ENCODE measurements around the gene USP22.
"Not testable (repeated sequence)": the region's sequence is repeated elsewhere in the genome, so short reads cannot be mapped to it uniquely, and the experiment has no call there.

USP22 gene

GRCh38 chr17:21076242-21076641 lies 33.4 kb upstream of the USP22 start:
- Histone ChIP-seq H3K9ac (ENCODE audit: low read depth, low read length) (peak overlapping the region; percentile 46), H3K36me3 (ENCODE audit: insufficient read depth, low read length) (no peaks in the 10 kb centered on the region), H3K9me3 (replicated peaks; ENCODE audit: low read length) (no peaks in the 10 kb centered on the region), H3K4me2 (ENCODE audit: low read length) (peak overlapping the region; percentile 71), H3K4me3 (ENCODE audit: low read length) (peak overlapping the region; percentile 60), H3K27me3 (ENCODE audit: control insufficient read depth, insufficient read depth, low read length) (no peaks in the 10 kb centered on the region), H3K4me1 (ENCODE audit: control insufficient read depth, insufficient read depth, low read length) (peaks cover 20% of the 10 kb centered on the region)

GRCh38 chr17:21075739-21076085 lies 32.9 kb upstream of the USP22 start:
- Histone ChIP-seq H3K36me3 (ENCODE audit: insufficient read depth, low read length) (no peaks in the 10 kb centered on the region), H3K4me1 (ENCODE audit: control insufficient read depth, insufficient read depth, low read length) (peaks cover 20% of the 10 kb centered on the region), H3K4me2 (ENCODE audit: low read length) (peak overlapping the region; percentile 71), H3K4me3 (ENCODE audit: low read length) (peak overlapping the region; percentile 60), H3K9me3 (replicated peaks; ENCODE audit: low read length) (no peaks in the 10 kb centered on the region), H3K9ac (ENCODE audit: low read depth, low read length) (peak overlapping the region; percentile 46), H3K27me3 (ENCODE audit: control insufficient read depth, insufficient read depth, low read length) (no peaks in the 10 kb centered on the region)

- H3K9me3 ChIP-seq (replicated peaks; ENCODE audit: low read length): no peaks in the 10 kb centered on the region
- H3K4me2 ChIP-seq (ENCODE audit: low read length): no peak overlapping the region
- H3K9ac ChIP-seq (ENCODE audit: low read depth, low read length): no peak overlapping the region
- H3K27me3 ChIP-seq (ENCODE audit: control insufficient read depth, insufficient read depth, low read length): no peaks in the 10 kb centered on the region
- peaks cover 19% of the 10 kb centered on the region for H3K4me1 ChIP-seq (ENCODE audit: control insufficient read depth, insufficient read depth, low read length)
- no peak overlapping the region for H3K4me3 ChIP-seq (ENCODE audit: low read length)
- H3K36me3 ChIP-seq (ENCODE audit: insufficient read depth, low read length): no peaks in the 10 kb centered on the region
Observed at GRCh38 chr17:21072745-21073197, 30.0 kb upstream of the USP22 start.

GRCh38 chr17:21066394-21066793 lies 23.6 kb upstream of the USP22 start:
- no peak overlapping the region for H3K4me2 ChIP-seq (ENCODE audit: low read length)
- H3K36me3 ChIP-seq (ENCODE audit: insufficient read depth, low read length): no peaks in the 10 kb centered on the region
- H3K9me3 ChIP-seq (replicated peaks; ENCODE audit: low read length): no peaks in the 10 kb centered on the region
- no peak overlapping the region for H3K4me3 ChIP-seq (ENCODE audit: low read length)
- peaks cover 6% of the 10 kb centered on the region for H3K4me1 ChIP-seq (ENCODE audit: control insufficient read depth, insufficient read depth, low read length)
- no peak overlapping the region for H3K9ac ChIP-seq (ENCODE audit: low read depth, low read length)
- no peaks in the 10 kb centered on the region for H3K27me3 ChIP-seq (ENCODE audit: control insufficient read depth, insufficient read depth, low read length)

- Histone ChIP-seq H3K4me3 (ENCODE audit: low read length) (no peak overlapping the region), H3K4me1 (ENCODE audit: control insufficient read depth, insufficient read depth, low read length) (peaks cover 6% of the 10 kb centered on the region), H3K4me2 (ENCODE audit: low read length) (no peak overlapping the region), H3K9me3 (replicated peaks; ENCODE audit: low read length) (no peaks in the 10 kb centered on the region), H3K9ac (ENCODE audit: low read depth, low read length) (no peak overlapping the region), H3K27me3 (ENCODE audit: control insufficient read depth, insufficient read depth, low read length) (no peaks in the 10 kb centered on the region), H3K36me3 (ENCODE audit: insufficient read depth, low read length) (no peaks in the 10 kb centered on the region)
Observed at GRCh38 chr17:21061971-21062526, 19.2 kb upstream of the USP22 start.

- Histone ChIP-seq H3K4me2 (ENCODE audit: low read length) (no peak overlapping the region), H3K4me1 (ENCODE audit: control insufficient read depth, insufficient read depth, low read length) (peaks cover 2% of the 10 kb centered on the region), H3K4me3 (ENCODE audit: low read length) (no peak overlapping the region), H3K27me3 (ENCODE audit: control insufficient read depth, insufficient read depth, low read length) (no peaks in the 10 kb centered on the region), H3K9ac (ENCODE audit: low read depth, low read length) (no peak overlapping the region), H3K36me3 (ENCODE audit: insufficient read depth, low read length) (no peaks in the 10 kb centered on the region), H3K9me3 (replicated peaks; ENCODE audit: low read length) (no peaks in the 10 kb centered on the region)
Observed at GRCh38 chr17:21061158-21061835, 18.5 kb upstream of the USP22 start.

GRCh38 chr17:21059761-21060160 lies 16.9 kb upstream of the USP22 start:
- Histone ChIP-seq H3K4me1 (ENCODE audit: control insufficient read depth, insufficient read depth, low read length) (no peaks in the 10 kb centered on the region), H3K9me3 (replicated peaks; ENCODE audit: low read length) (no peaks in the 10 kb centered on the region), H3K27me3 (ENCODE audit: control insufficient read depth, insufficient read depth, low read length) (peaks cover under 1% of the 10 kb centered on the region), H3K9ac (ENCODE audit: low read depth, low read length) (no peak overlapping the region), H3K4me3 (ENCODE audit: low read length) (no peak overlapping the region), H3K36me3 (ENCODE audit: insufficient read depth, low read length) (no peaks in the 10 kb centered on the region), H3K4me2 (ENCODE audit: low read length) (no peak overlapping the region)

- H3K27me3 ChIP-seq (ENCODE audit: control insufficient read depth, insufficient read depth, low read length): peaks cover 5% of the 10 kb centered on the region
- no peak overlapping the region for H3K4me3 ChIP-seq (ENCODE audit: low read length)
- no peak overlapping the region for H3K4me2 ChIP-seq (ENCODE audit: low read length)
- no peak overlapping the region for H3K9ac ChIP-seq (ENCODE audit: low read depth, low read length)
- no peaks in the 10 kb centered on the region for H3K36me3 ChIP-seq (ENCODE audit: insufficient read depth, low read length)
- no peaks in the 10 kb centered on the region for H3K4me1 ChIP-seq (ENCODE audit: control insufficient read depth, insufficient read depth, low read length)
- no peaks in the 10 kb centered on the region for H3K9me3 ChIP-seq (replicated peaks; ENCODE audit: low read length)
Observed at GRCh38 chr17:21058098-21058893, 15.5 kb upstream of the USP22 start.

- H3K27me3 ChIP-seq (ENCODE audit: control insufficient read depth, insufficient read depth, low read length): peaks cover 11% of the 10 kb centered on the region
- H3K4me2 ChIP-seq (ENCODE audit: low read length); H3K9ac ChIP-seq (ENCODE audit: low read depth, low read length); H3K4me3 ChIP-seq (ENCODE audit: low read length); H3K4me1 ChIP-seq (ENCODE audit: control insufficient read depth, insufficient read depth, low read length); H3K9me3 ChIP-seq (replicated peaks; ENCODE audit: low read length); H3K36me3 ChIP-seq (ENCODE audit: insufficient read depth, low read length): not testable (repeated sequence)
Observed at GRCh38 chr17:21053056-21053455, 10.2 kb upstream of the USP22 start.

GRCh38 chr17:21049457-21049856 lies 6.6 kb upstream of the USP22 start:
- H3K4me1 ChIP-seq (ENCODE audit: control insufficient read depth, insufficient read depth, low read length): no peaks in the 10 kb centered on the region
- H3K4me3 ChIP-seq (ENCODE audit: low read length): no peak overlapping the region
- H3K9ac ChIP-seq (ENCODE audit: low read depth, low read length): no peak overlapping the region
- H3K9me3 ChIP-seq (replicated peaks; ENCODE audit: low read length): no peaks in the 10 kb centered on the region
- no peaks in the 10 kb centered on the region for H3K36me3 ChIP-seq (ENCODE audit: insufficient read depth, low read length)
- H3K4me2 ChIP-seq (ENCODE audit: low read length): no peak overlapping the region
- peaks cover 8% of the 10 kb centered on the region for H3K27me3 ChIP-seq (ENCODE audit: control insufficient read depth, insufficient read depth, low read length)

- Histone ChIP-seq H3K4me3 (ENCODE audit: low read length) (no peak overlapping the region), H3K27me3 (ENCODE audit: control insufficient read depth, insufficient read depth, low read length) (no peaks in the 10 kb centered on the region), H3K4me1 (ENCODE audit: control insufficient read depth, insufficient read depth, low read length) (peaks cover 7% of the 10 kb centered on the region), H3K9me3 (replicated peaks; ENCODE audit: low read length) (no peaks in the 10 kb centered on the region), H3K9ac (ENCODE audit: low read depth, low read length) (no peak overlapping the region), H3K36me3 (ENCODE audit: insufficient read depth, low read length) (no peaks in the 10 kb centered on the region), H3K4me2 (ENCODE audit: low read length) (no peak overlapping the region)
Observed at GRCh38 chr17:21046216-21046615, 3.4 kb upstream of the USP22 start.
